Nephron progenitor cell (in vitro differentiated cells): Measurements from ENCODE around the gene GJA10.
A peak's percentile ranks its signal among the peaks of the same experiment; 100 is the strongest.

Experiments
- DNase-seq: peaks from one replicate; pipeline ENCODE4 v3.0.0; 2021
- H3K27ac Mint-ChIP-seq: 2 replicates; pipeline ENCODE4 v1.8.0; 2021; ENCODE audit warnings: mild to moderate bottlenecking, moderate library complexity, mixed read lengths
- H3K27me3 Mint-ChIP-seq: 2 replicates; pipeline ENCODE4 v1.8.0; 2021; ENCODE audit warnings: mild to moderate bottlenecking, low read depth, mixed read lengths; ENCODE audit not compliant: poor library complexity
- H3K36me3 Mint-ChIP-seq: 2 replicates; pipeline ENCODE4 v1.8.0; 2021; ENCODE audit warnings: low read depth, mixed read lengths
- H3K4me1 Mint-ChIP-seq: 2 replicates; pipeline ENCODE4 v1.8.0; 2021; ENCODE audit warnings: mixed read lengths
- H3K4me3 Mint-ChIP-seq: 2 replicates; pipeline ENCODE4 v1.8.0; 2021; ENCODE audit warnings: mild to moderate bottlenecking, moderate library complexity, mixed read lengths
- H3K9me3 Mint-ChIP-seq: 2 replicates; pipeline ENCODE4 v1.8.0; 2021; ENCODE audit warnings: mild to moderate bottlenecking, moderate library complexity, mixed read lengths
- TF ChIP-seq, protein P1 (sequence below): fragments of 200-600 bp; sonication (generic); IDR thresholded peaks from 2 replicates; pipeline ENCODE4 v1.5.0; 2021; ENCODE audit warnings: antibody characterized with exemption

The GJA10 gene

DNA sequence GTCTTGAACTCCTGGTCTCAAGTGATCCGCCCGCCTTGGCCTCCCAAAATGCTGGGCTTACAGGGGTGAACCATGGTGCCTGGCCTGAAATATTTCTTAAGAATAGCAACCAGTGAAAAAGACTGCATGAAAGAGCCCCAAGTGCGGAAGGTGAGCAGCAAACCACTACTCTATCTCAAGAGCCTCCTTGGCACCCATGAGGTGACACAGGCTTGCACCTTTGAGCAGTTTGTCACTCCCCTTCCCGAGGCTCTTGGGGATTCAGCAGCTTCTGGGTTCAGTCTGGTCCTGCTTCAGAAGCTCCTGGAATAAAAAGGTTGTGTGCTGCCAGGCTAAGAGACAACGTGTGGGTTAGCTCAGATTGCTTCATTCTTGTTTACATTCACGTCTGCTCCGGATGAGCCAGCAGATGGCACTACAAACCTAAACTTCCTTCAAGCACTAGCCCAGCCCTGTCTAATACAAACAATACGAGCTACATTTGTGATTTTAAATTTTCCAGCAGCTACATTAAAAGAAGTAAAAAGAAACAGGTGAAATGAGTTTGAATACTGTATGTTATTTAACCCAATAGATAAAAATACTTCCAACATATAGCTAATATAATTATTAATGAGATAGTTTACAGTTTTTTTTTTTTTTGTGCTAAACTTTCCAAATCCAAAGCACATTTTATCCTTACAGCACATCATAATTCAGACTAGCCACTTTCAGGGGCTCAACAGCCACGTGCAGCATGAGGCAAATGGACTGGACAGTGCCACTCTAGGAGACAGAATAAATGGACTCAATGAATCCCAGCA is 46.2 kb downstream of the GJA10 start:
- Mint-ChIP-seq H3K4me1 (peaks cover 32% of the 10 kb centered on the region), H3K9me3 (no peaks in the 10 kb centered on the region), H3K27ac (no peak overlapping the region), H3K27me3 (no peaks in the 10 kb centered on the region), H3K4me3 (no peak overlapping the region), H3K36me3 (peaks cover 17% of the 10 kb centered on the region)
- DNase-seq, result peak; percentile 62
- TF ChIP-seq, protein P1, sequence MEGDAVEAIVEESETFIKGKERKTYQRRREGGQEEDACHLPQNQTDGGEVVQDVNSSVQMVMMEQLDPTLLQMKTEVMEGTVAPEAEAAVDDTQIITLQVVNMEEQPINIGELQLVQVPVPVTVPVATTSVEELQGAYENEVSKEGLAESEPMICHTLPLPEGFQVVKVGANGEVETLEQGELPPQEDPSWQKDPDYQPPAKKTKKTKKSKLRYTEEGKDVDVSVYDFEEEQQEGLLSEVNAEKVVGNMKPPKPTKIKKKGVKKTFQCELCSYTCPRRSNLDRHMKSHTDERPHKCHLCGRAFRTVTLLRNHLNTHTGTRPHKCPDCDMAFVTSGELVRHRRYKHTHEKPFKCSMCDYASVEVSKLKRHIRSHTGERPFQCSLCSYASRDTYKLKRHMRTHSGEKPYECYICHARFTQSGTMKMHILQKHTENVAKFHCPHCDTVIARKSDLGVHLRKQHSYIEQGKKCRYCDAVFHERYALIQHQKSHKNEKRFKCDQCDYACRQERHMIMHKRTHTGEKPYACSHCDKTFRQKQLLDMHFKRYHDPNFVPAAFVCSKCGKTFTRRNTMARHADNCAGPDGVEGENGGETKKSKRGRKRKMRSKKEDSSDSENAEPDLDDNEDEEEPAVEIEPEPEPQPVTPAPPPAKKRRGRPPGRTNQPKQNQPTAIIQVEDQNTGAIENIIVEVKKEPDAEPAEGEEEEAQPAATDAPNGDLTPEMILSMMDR, result peak; percentile 67

DNA sequence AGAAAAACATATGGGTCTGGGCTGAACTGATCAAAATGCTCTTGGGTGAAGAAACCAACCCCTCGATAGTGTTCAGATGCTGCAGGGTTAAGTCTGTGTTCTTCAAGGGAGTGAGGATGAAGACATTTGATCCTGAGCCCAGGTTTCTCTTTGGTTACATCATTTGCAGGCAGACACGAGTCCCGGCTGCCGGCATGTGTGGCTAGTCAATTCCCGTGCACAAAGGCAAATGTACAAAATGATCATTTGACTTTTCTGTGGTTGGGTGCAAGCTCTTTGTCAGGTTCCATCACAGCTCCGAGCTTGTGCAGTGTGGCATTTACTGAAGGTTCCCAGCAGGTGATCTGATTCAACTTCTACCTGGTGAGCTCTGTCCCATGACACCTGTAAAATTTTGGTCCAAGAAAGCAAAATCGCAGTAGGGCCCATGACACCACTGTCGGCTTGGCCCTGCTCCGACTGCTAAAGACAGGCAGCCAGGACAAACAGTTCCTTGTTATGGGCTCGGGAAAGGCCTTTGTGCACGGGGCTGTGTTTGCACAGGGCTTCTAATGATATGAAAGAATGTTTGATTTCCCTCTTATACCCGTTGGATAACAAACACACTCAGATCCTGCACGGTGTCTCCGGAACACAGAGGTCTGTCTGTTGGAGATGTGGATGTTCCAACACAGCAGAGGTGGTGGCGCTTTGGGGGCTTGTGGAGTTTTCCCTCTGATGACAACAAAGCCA is 46.9 kb downstream of the GJA10 start:
- TF ChIP-seq, protein P1, result no peak
- Mint-ChIP-seq H3K4me3 (no peak overlapping the region), H3K27me3 (no peaks in the 10 kb centered on the region)

DNA sequence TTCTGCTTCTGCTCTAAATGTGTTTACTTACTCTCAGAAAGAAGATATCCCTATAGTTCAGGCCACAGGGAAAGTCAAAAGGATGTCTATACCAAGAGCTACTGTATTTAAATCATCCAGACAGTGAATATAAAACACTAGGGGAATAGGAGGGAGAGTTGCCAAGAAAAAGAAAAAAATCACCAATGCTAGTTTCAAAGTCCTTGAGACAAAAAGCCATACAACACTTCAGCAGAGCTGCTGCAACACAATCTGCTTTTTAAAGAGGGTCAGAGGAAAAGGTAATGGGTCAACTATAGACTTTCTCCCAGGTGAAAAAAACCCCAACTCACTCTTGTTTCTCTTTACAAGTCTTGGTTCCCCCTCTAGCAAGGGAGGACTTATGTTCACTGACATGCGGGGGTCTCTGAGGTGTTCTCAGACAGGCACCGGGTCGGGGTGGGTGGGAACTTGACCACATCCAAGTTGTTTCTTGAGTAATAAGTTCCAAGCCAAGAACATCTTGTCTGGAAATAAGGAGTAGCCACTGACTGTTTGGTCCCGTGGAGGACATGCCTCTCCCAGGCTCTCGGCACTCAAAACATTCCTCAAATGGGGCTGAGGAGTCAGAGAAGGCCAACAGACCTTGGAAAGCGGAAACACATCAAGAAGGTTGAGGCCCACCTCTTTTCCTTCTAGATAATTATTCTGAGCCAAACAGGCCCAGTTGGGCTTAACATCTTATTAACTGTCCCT is 47.7 kb downstream of the GJA10 start:
- no peaks in the 10 kb centered on the region for H3K9me3 Mint-ChIP-seq
- no peak for DNase-seq
- peaks cover 16% of the 10 kb centered on the region for H3K36me3 Mint-ChIP-seq
- no peak overlapping the region for H3K4me3 Mint-ChIP-seq
- H3K27ac Mint-ChIP-seq, result peak overlapping the region; percentile 44
- peaks cover 32% of the 10 kb centered on the region for H3K4me1 Mint-ChIP-seq
- TF ChIP-seq, protein P1, result no peak
- no peaks in the 10 kb centered on the region for H3K27me3 Mint-ChIP-seq

More for the DNA sequence above, 46.9 kb downstream of the GJA10 start:
- Mint-ChIP-seq H3K9me3 (no peaks in the 10 kb centered on the region), H3K36me3 (peaks cover 17% of the 10 kb centered on the region), H3K4me1 (peaks cover 32% of the 10 kb centered on the region), H3K27ac (peak overlapping the region; percentile 44)
- DNase-seq, result no peak

DNA sequence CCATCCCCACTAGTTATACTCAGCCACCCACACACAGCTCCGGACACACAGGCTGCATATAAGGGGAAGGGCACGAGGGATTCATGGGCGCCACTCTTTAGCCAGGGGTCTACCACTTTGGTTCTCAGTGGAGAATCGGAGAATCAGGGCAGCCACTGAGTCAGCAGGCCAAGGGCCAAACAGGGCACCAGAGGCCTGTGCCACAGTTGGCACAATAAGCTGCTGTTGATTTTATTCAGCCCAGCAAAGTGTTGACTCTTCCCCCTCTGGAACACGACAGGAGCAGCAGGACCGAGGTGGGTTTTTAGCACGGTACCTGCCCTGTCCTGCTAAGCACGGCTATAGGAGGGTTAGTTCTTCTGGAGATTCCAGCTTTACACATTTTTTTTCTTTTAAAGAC is 48.3 kb downstream of the GJA10 start:
- Mint-ChIP-seq H3K4me1 (peaks cover 32% of the 10 kb centered on the region), H3K9me3 (no peaks in the 10 kb centered on the region), H3K4me3 (no peak overlapping the region), H3K27ac (no peak overlapping the region), H3K36me3 (peaks cover 22% of the 10 kb centered on the region), H3K27me3 (no peaks in the 10 kb centered on the region)
- TF ChIP-seq, protein P1, result no peak
- DNase-seq, result no peak

DNA sequence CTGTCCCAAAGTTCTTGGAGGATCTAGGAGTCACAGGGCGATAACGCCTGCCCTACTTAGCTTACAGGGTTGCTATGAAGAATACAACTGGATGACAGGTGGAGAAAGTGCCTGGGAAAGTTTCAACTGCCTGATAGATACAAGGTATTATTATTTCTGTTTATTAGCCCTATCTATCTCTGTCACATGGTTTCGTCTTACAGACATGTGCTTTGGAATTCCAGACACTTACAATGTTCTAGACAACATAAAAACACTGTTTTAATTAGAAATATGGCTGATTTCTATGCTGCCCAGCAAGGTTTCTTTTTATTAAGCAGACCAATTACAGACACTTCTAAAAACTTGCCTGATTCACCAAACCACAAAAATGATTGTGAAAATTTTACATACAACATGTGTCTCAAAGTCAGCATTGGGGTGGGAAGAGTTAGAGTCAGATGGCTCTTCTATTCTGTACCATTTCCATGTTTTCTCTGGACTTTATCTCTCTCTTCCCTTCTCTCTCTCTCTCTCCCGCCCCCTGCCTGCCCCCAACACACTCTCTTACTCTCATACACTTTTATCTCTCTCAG is 50.0 kb downstream of the GJA10 start:
- Mint-ChIP-seq H3K9me3 (no peaks in the 10 kb centered on the region), H3K36me3 (peaks cover 23% of the 10 kb centered on the region), H3K27ac (no peak overlapping the region), H3K4me3 (no peak overlapping the region), H3K27me3 (no peaks in the 10 kb centered on the region), H3K4me1 (peaks cover 32% of the 10 kb centered on the region)
- no peak for DNase-seq
- TF ChIP-seq, protein P1, result no peak
